Neutrophil (primary cell): Measurements from ENCODE around the gene CLDN18.
A peak's percentile ranks its signal among the peaks of the same experiment; 100 is the strongest.

Source experiments
- H3K27ac ChIP-seq: fragments of 200-600 bp; sonication (generic); 2 replicates; pipeline ENCODE4 v1.5.1; 2016; ENCODE audit warnings: mild to moderate bottlenecking, moderate library complexity
- H3K27me3 ChIP-seq: fragments of 200-600 bp; sonication (generic); 2 replicates; pipeline ENCODE4 v1.6.0; 2016; ENCODE audit warnings: mild to moderate bottlenecking
- H3K36me3 ChIP-seq: fragments of 200-600 bp; sonication (generic); 2 replicates; pipeline ENCODE4 v1.5.1; 2017
- H3K4me1 ChIP-seq, 2 experiments: fragments of 200-600 bp in 1 of 2; sonication (generic) in 1 of 2; 1 replicate in 1 of 2; 2 replicates in 1 of 2; pipeline versions ENCODE4 v1.5.1 to v1.6.1; 2013 to 2016; ENCODE audit warnings: low read depth in 1 of 2, low read length in 1 of 2, mild to moderate bottlenecking in 1 of 2, moderate library complexity in 1 of 2; ENCODE audit not compliant: control insufficient read depth in 1 of 2, insufficient read depth in 1 of 2
- H3K4me3 ChIP-seq, 2 experiments: fragments of 200-600 bp in 1 of 2; sonication (generic) in 1 of 2; 1 replicate in 1 of 2; 2 replicates in 1 of 2; pipeline ENCODE4 v1.5.1; 2013 to 2016; ENCODE audit warnings: low read depth in 1 of 2, low read length in 1 of 2, mild to moderate bottlenecking in 1 of 2, moderate library complexity in 1 of 2
- H3K9me3 ChIP-seq: fragments of 200-600 bp; sonication (generic); 2 replicates; pipeline ENCODE4 v1.5.1; 2016
- CTCF ChIP-seq: fragments of 200-600 bp; sonication (generic); IDR thresholded peaks from 2 replicates; pipeline ENCODE4 v1.5.1; 2016; ENCODE audit warnings: antibody characterized with exemption

CLDN18 gene

GRCh38 chr3:138062037-138062436, 52.1 kb downstream of the CLDN18 start:
- Histone ChIP-seq H3K9me3 (no peaks in the 10 kb centered on the region), H3K36me3 (peaks cover 16% of the 10 kb centered on the region), H3K27me3 (no peaks in the 10 kb centered on the region), H3K4me1 (peaks cover 37 to 52% of the 10 kb centered on the region in 2 experiments), H3K27ac (no peak overlapping the region), H3K4me3 (no peak overlapping the region)
- TF ChIP-seq CTCF = no peak

DNA sequence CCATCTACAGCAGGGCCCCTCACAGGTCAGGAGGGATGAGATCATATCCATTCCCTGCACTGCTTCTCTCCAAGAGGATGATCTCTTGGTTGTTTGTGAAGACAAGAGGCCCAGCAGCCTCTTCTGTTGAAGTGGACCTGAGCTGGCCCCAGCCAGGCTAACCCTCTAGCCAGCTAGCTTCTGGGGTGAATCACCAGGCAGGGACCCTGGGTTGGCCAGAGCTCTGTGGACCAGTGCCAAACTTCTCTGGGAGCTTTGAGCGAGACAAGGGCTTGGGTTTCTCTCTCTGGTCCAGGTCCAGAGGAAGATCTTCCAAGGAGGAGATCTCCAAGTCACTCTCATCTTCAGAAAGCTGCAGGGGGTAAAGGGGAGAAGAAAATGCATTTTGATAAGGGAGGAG, 52.7 kb downstream of the CLDN18 start:
- peaks cover 16% of the 10 kb centered on the region for H3K36me3 ChIP-seq
- H3K27ac ChIP-seq = no peak overlapping the region
- H3K4me3 ChIP-seq = no peak overlapping the region
- no peaks in the 10 kb centered on the region for H3K9me3 ChIP-seq
- H3K27me3 ChIP-seq = no peaks in the 10 kb centered on the region
- TF ChIP-seq CTCF = no peak
- H3K4me1 ChIP-seq = peaks cover 43 to 58% of the 10 kb centered on the region in 2 experiments

GRCh38 chr3:138063416-138063815, 53.5 kb downstream of the CLDN18 start:
- Histone ChIP-seq H3K27ac (peak overlapping the region; percentile 29), H3K4me3 (no peak overlapping the region), H3K4me1 (peaks cover 51 to 66% of the 10 kb centered on the region in 2 experiments), H3K9me3 (no peaks in the 10 kb centered on the region), H3K27me3 (no peaks in the 10 kb centered on the region), H3K36me3 (peaks cover 16% of the 10 kb centered on the region)
- no peak for TF ChIP-seq CTCF

DNA sequence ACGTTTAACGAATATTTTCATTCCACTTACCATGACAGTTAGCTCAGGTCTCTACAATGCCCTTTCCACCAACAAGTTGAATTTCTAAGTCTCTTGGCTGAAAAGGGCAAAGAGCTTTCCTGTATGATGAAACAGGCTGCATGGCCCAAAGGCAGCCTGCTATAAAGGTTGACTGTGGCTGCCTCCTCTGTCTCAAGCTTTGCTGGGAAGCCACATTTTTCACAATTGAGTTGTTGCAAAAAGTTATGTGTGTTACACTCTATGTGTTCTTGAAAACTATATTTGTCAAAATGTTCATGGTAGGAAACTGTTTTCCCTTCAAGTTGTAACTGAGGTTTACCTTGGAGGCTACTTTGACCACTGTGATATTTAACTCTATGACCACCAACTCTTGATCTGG, 56.0 kb downstream of the CLDN18 start:
- H3K4me1 ChIP-seq = peaks cover 52 to 67% of the 10 kb centered on the region in 2 experiments
- TF ChIP-seq CTCF = no peak
- H3K27me3 ChIP-seq = no peaks in the 10 kb centered on the region
- no peak overlapping the region for H3K4me3 ChIP-seq
- no peaks in the 10 kb centered on the region for H3K9me3 ChIP-seq
- peaks cover 32% of the 10 kb centered on the region for H3K36me3 ChIP-seq
- H3K27ac ChIP-seq = peak overlapping the region; percentile 64

DNA sequence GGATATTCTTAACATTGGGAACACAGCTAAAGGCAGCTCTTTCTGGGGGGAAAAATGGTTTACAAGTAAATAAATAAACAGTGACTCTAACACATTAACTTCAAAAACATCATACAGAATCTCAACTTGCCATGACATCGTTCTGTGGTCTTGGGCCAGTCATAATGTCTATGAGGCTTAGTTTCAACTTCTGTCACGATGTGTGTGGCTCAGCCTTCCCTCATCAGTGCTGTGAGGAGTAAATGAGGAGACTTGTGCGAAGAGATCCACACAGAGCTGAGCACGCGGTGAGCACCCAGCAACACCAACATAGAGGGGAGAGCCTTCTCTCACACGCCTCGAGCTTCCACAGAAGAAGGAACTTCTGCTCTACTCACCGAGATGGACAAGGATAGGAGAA, 56.4 kb downstream of the CLDN18 start:
- Histone ChIP-seq H3K36me3 (peaks cover 36% of the 10 kb centered on the region), H3K27ac (peak overlapping the region; percentile 64), H3K9me3 (no peaks in the 10 kb centered on the region), H3K4me1 (peaks cover 52 to 64% of the 10 kb centered on the region in 2 experiments), H3K27me3 (no peaks in the 10 kb centered on the region), H3K4me3 (no peak overlapping the region)
- no peak for TF ChIP-seq CTCF

GRCh38 chr3:138066972-138067371, 57.0 kb downstream of the CLDN18 start:
- peaks cover 36% of the 10 kb centered on the region for H3K36me3 ChIP-seq
- peaks cover 52 to 64% of the 10 kb centered on the region in 2 experiments for H3K4me1 ChIP-seq
- H3K27me3 ChIP-seq = no peaks in the 10 kb centered on the region
- no peak for TF ChIP-seq CTCF
- H3K27ac ChIP-seq = peak overlapping the region; percentile 64
- no peak overlapping the region for H3K4me3 ChIP-seq
- no peaks in the 10 kb centered on the region for H3K9me3 ChIP-seq
